Spleen (tissue), 11 donors: ENCODE measurements around the gene SCUBE1. TPM values are rescaled to one million over a fixed set of nuclear protein-coding genes. Genes with fewer than 3 reads are reported as not detected.

ENCODE experiments used
- DNase-seq: peaks from one replicate; pipeline ENCODE4 v3.0.0-alpha.2; 2020
- H3K27ac ChIP-seq, 8 donors: fragments of 200-600 bp; sonication (generic) in 7 of 8; 1 replicate in 4 of 8; 2 replicates in 4 of 8; pipeline versions ENCODE4 v1.5.0 to v1.8.0; 2016 to 2021; ENCODE audit warnings: inconsistent platforms in 4 of 8, mild to moderate bottlenecking in 4 of 8, moderate library complexity in 1 of 8
- H3K27me3 ChIP-seq, 7 donors: fragments of 200-600 bp; sonication (generic) in 6 of 7; replicated peaks in 1 of 7; 1 replicate in 4 of 7; 2 replicates in 3 of 7; pipeline versions ENCODE4 v1.5.0 to v1.8.0; 2016 to 2021; ENCODE audit warnings: inconsistent platforms in 3 of 7, mild to moderate bottlenecking in 1 of 7
- H3K36me3 ChIP-seq, 6 donors: fragments of 200-600 bp; sonication (generic) in 5 of 6; 1 replicate in 4 of 6; 2 replicates in 2 of 6; pipeline versions ENCODE4 v1.5.0 to v1.8.0; 2016 to 2021; ENCODE audit warnings: inconsistent platforms in 2 of 6
- H3K4me1 ChIP-seq, 6 donors: fragments of 200-600 bp; sonication (generic) in 5 of 6; 1 replicate in 3 of 6; 2 replicates in 3 of 6; pipeline versions ENCODE4 v1.5.0 to v1.8.0; 2016 to 2021; ENCODE audit warnings: inconsistent platforms in 3 of 6
- H3K4me3 ChIP-seq, 8 donors: fragments of 200-600 bp; sonication (generic) in 7 of 8; 1 replicate in 4 of 8; 2 replicates in 4 of 8; pipeline versions ENCODE4 v1.5.0 to v1.8.0; 2016 to 2021; ENCODE audit warnings: inconsistent platforms in 4 of 8, mild to moderate bottlenecking in 4 of 8, moderate library complexity in 2 of 8
- H3K9me3 ChIP-seq, 8 donors: fragments of 200-600 bp; sonication (generic) in 7 of 8; 1 replicate in 4 of 8; 2 replicates in 4 of 8; pipeline versions ENCODE4 v1.5.0 to v1.8.0; 2016 to 2021; ENCODE audit warnings: inconsistent platforms in 4 of 8
- CTCF ChIP-seq, 11 experiments: fragments of 200-600 bp in 7 of 11; fragments of 450-650 bp in 4 of 11; sonication (generic) in 4 of 11; IDR thresholded peaks in 8 of 11; conservative IDR thresholded peaks in 3 of 11; 1 replicate in 7 of 11; 2 replicates in 4 of 11; pipeline versions ENCODE4 v1.4.0 to v1.8.0; 2016 to 2021; ENCODE audit warnings: antibody characterized with exemption in 11 of 11, inconsistent platforms in 4 of 11, mild to moderate bottlenecking in 1 of 11
- POLR2A ChIP-seq, 3 donors: fragments of 450-650 bp; IDR thresholded peaks; one replicate each; pipeline ENCODE4 v1.5.1; 2017; ENCODE audit warnings: antibody characterized with exemption in 3 of 3, mild to moderate bottlenecking in 1 of 3
- POLR2AphosphoS5 ChIP-seq, 3 donors: sonication (generic); formaldehyde crosslinking; IDR thresholded peaks; one replicate each; pipeline ENCODE4 v1.5.1; 2017; ENCODE audit warnings: antibody characterized with exemption in 3 of 3
- WGBS, 5 donors: extraction: QIAGEN DNeasy Blood & Tissue Kit in 3 of 5; methylation state at CpG; one replicate each; pipeline versions ENCODE4 v1.1.5 to v1.1.7; 2013 to 2018; 5-methylcytosine and 5-hydroxymethylcytosine counted together
- intact Hi-C: fragments of 100-400 bp; cut with DNase I; formaldehyde crosslinking; loops from one replicate; pipeline ENCODE4 v1.15.0; 2023; ENCODE audit warnings: low total_unique reads
- polyA plus RNA-seq, 3 donors: library from polyadenylated mRNA; stranded (reverse); fragments of 200-250 nt; gene quantifications; one replicate each; pipeline ENCODE4 v1.2.1, GENCODE V29; 2013
- total RNA-seq, 7 donors: library from RNA; depleted of rRNA in 3 of 7; stranded (reverse); fragments of >200 nt in 3 of 7; fragmentation: NEBNext Ultra II Directional in 4 of 7; extraction: Animal tissue kit (Norgen Biotek cat#: 25700) in 4 of 7; gene quantifications; one replicate each; pipeline versions ENCODE4 v1.1.0 to v1.2.1, GENCODE V29; 2016 to 2021
- donor health status: healthy with polysubstance abuse.
- donor health status: DM: no; HTN: no; CAD: no; lungs with moderate emphysema.
- donor health status: DM: no; HTN: no; CAD: no.
- donor health status: Bipolar disorder and iron deficiency.
- donor health status: healthy.
- donor health status: DM: no; HTN: no; CAD: no.
- donor health status: DM: yes; HTN: yes; CAD: no.

The SCUBE1 gene
- total and polyA plus RNA-seq, 10 donors, result 0.46 to 43.5 (median 15.9) TPM

GRCh38 chr22:43208703-43209522, 134.3 kb downstream of the SCUBE1 start:
- Histone ChIP-seq H3K27me3 (no peaks in the 10 kb centered on the region), H3K27ac (no peak overlapping the region), H3K4me1 (peaks cover 0 to 11% (median 4%) of the 10 kb centered on the region in 6 donors), H3K9me3 (no peaks in the 10 kb centered on the region), H3K36me3 (peaks cover 0 to 22% (median 0%) of the 10 kb centered on the region in 6 donors), H3K4me3 (no peak overlapping the region)
- TF ChIP-seq CTCF (IDR thresholded peaks at IDR 0.05 in 8 of 11, conservative IDR thresholded peaks at IDR 0.05 in 3 of 11) (no peak), POLR2AphosphoS5 (IDR thresholded peaks at IDR 0.05) (no peak), POLR2A (IDR thresholded peaks at IDR 0.05) (no peak)
- intact Hi-C loops, result no loop called here
- WGBS, 5 donors, result 83 to 91% (median 87%) methylated on average over 13 to 26 of the region's 26 CpGs
- no peak for DNase-seq

- Histone ChIP-seq H3K27ac (no peak overlapping the region), H3K9me3 (no peaks in the 10 kb centered on the region), H3K4me1 (peaks cover 0 to 11% (median 4%) of the 10 kb centered on the region in 6 donors), H3K36me3 (peaks cover 0 to 22% (median 0%) of the 10 kb centered on the region in 6 donors), H3K27me3 (no peaks in the 10 kb centered on the region), H3K4me3 (no peak overlapping the region)
- no peak for DNase-seq
- WGBS, 5 donors, result 82 to 92% (median 89%) methylated on average over 25 to 26 of the region's 26 CpGs
- intact Hi-C loops, result no loop called here
- no peak for TF ChIP-seq POLR2A (IDR thresholded peaks at IDR 0.05)
- no peak for TF ChIP-seq POLR2AphosphoS5 (IDR thresholded peaks at IDR 0.05)
- TF ChIP-seq CTCF (IDR thresholded peaks at IDR 0.05 in 8 of 11, conservative IDR thresholded peaks at IDR 0.05 in 3 of 11), result no peak
These were observed 135.1 kb downstream of the SCUBE1 start for GRCh38 chr22:43207849-43208702.

- intact Hi-C loops, result no loop called here
- H3K4me3 ChIP-seq, result no peak overlapping the region
- peaks cover 0 to 22% (median 0%) of the 10 kb centered on the region in 6 donors for H3K36me3 ChIP-seq
- no peaks in the 10 kb centered on the region for H3K9me3 ChIP-seq
- H3K27ac ChIP-seq, result no peak overlapping the region
- peaks cover 0 to 11% (median 4%) of the 10 kb centered on the region in 6 donors for H3K4me1 ChIP-seq
- no peak for DNase-seq
- no peak for TF ChIP-seq CTCF (IDR thresholded peaks at IDR 0.05 in 8 of 11, conservative IDR thresholded peaks at IDR 0.05 in 3 of 11)
- no peak for TF ChIP-seq POLR2AphosphoS5 (IDR thresholded peaks at IDR 0.05)
- no peak for TF ChIP-seq POLR2A (IDR thresholded peaks at IDR 0.05)
- WGBS, 5 donors, result 90 to 97% (median 92%) methylated on average over 13 of the region's 13 CpGs
- no peaks in the 10 kb centered on the region for H3K27me3 ChIP-seq
These were observed 135.8 kb downstream of the SCUBE1 start for GRCh38 chr22:43207386-43207785.
